Gastrocnemius medialis (tissue), 4 donors: ENCODE measurements around the gene PPP1R16B.

Experiments
- CTCF ChIP-seq, 5 experiments: fragments of 450-650 bp in 3 of 5; fragments of 200-600 bp in 2 of 5; sonication (generic) in 2 of 5; IDR thresholded peaks in 4 of 5; conservative IDR thresholded peaks in 1 of 5; 1 replicate in 4 of 5; 2 replicates in 1 of 5; pipeline ENCODE4 v1.5.1; 2016 to 2019; ENCODE audit warnings: antibody characterized with exemption in 5 of 5, mild to moderate bottlenecking in 3 of 5, moderate library complexity in 3 of 5
- POLR2A ChIP-seq, 2 donors: fragments of 450-650 bp; IDR thresholded peaks; one replicate each; pipeline ENCODE4 v1.6.1; 2017; ENCODE audit warnings: antibody characterized with exemption in 2 of 2, mild to moderate bottlenecking in 2 of 2, moderate library complexity in 2 of 2

GRCh38 chr20:38961530-38962043 lies 156.1 kb downstream of the PPP1R16B start:
- TF ChIP-seq CTCF (IDR thresholded peaks at IDR 0.05 in 4 of 5, conservative IDR thresholded peaks at IDR 0.05 in 1 of 5) (no peak), POLR2A (IDR thresholded peaks at IDR 0.05) (no peak)
